Measurements from ENCODE around the gene AKIRIN2.

Gene AKIRIN2

DNA sequence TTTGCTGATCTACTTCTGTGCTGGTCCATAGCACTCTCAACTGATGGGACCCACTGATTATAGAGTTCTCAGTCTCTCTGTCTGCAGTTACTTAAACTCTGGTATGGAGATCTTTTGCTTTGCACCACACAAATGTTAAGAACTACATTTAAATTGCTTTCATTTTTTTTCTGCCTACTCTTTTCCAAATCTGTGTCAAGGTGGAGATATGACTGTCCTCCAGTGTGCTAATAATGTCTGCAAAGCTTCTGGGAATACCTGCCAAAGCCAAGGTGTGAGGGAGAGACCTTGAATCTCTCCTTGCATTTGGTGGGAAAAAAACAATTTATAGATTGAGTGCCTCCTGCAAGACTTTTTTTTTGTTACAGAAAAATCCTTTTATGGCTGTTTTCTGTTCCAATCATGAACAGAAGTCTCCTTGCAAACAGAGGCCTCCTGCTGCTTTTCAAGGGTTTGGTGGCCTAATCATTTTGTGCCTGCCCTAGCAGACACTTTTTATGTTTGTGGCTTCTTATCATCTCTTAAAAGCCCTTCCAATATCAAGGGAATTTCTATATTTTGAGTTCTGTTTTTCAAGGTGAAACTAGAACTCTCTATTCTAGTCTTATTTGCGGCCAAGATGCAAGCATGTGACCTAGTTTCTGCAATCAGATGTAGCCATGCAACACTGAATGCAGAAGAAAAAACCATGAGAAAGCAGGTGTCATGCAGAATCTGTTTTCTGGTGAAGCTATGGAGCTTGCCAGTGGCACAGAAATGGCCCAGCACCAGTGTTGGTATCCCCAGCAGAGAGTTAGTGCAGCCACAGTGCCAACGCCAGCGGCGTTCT lies 23.2 kb upstream of the AKIRIN2 start:
- Histone ChIP-seq H3K27me3 (ENCODE audit: insufficient read depth, poor library complexity, severe bottlenecking) (no peaks in the 10 kb centered on the region), H3K27ac (replicated peaks) (no peak overlapping the region; the same call in 1 of the 2 replicates), H3K4me3 (replicated peaks; ENCODE audit: insufficient read depth, low read length) (no peak overlapping the region)
- DNase-seq (ENCODE audit: low read depth in 1 of 2, low spot score in 1 of 2): peak in 1 of 2 experiments; percentile 42
- TF ChIP-seq, protein P1, sequence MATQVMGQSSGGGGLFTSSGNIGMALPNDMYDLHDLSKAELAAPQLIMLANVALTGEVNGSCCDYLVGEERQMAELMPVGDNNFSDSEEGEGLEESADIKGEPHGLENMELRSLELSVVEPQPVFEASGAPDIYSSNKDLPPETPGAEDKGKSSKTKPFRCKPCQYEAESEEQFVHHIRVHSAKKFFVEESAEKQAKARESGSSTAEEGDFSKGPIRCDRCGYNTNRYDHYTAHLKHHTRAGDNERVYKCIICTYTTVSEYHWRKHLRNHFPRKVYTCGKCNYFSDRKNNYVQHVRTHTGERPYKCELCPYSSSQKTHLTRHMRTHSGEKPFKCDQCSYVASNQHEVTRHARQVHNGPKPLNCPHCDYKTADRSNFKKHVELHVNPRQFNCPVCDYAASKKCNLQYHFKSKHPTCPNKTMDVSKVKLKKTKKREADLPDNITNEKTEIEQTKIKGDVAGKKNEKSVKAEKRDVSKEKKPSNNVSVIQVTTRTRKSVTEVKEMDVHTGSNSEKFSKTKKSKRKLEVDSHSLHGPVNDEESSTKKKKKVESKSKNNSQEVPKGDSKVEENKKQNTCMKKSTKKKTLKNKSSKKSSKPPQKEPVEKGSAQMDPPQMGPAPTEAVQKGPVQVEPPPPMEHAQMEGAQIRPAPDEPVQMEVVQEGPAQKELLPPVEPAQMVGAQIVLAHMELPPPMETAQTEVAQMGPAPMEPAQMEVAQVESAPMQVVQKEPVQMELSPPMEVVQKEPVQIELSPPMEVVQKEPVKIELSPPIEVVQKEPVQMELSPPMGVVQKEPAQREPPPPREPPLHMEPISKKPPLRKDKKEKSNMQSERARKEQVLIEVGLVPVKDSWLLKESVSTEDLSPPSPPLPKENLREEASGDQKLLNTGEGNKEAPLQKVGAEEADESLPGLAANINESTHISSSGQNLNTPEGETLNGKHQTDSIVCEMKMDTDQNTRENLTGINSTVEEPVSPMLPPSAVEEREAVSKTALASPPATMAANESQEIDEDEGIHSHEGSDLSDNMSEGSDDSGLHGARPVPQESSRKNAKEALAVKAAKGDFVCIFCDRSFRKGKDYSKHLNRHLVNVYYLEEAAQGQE (IDR thresholded peaks at IDR 0.05; ENCODE audit: insufficient replicate concordance, low read depth): no peak
- TF ChIP-seq GABPA (IDR thresholded peaks at IDR 0.05; ENCODE audit: low read depth) (no peak), SPI1 (IDR thresholded peaks at IDR 0.05; ENCODE audit: borderline replicate concordance, low read depth) (no peak), POLR2AphosphoS5 (IDR thresholded peaks at IDR 0.05; ENCODE audit: low read depth) (no peak)
- TF ChIP-seq, protein P2, sequence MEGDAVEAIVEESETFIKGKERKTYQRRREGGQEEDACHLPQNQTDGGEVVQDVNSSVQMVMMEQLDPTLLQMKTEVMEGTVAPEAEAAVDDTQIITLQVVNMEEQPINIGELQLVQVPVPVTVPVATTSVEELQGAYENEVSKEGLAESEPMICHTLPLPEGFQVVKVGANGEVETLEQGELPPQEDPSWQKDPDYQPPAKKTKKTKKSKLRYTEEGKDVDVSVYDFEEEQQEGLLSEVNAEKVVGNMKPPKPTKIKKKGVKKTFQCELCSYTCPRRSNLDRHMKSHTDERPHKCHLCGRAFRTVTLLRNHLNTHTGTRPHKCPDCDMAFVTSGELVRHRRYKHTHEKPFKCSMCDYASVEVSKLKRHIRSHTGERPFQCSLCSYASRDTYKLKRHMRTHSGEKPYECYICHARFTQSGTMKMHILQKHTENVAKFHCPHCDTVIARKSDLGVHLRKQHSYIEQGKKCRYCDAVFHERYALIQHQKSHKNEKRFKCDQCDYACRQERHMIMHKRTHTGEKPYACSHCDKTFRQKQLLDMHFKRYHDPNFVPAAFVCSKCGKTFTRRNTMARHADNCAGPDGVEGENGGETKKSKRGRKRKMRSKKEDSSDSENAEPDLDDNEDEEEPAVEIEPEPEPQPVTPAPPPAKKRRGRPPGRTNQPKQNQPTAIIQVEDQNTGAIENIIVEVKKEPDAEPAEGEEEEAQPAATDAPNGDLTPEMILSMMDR (IDR thresholded peaks at IDR 0.05; ENCODE audit: insufficient read depth, low read length): no peak

DNA sequence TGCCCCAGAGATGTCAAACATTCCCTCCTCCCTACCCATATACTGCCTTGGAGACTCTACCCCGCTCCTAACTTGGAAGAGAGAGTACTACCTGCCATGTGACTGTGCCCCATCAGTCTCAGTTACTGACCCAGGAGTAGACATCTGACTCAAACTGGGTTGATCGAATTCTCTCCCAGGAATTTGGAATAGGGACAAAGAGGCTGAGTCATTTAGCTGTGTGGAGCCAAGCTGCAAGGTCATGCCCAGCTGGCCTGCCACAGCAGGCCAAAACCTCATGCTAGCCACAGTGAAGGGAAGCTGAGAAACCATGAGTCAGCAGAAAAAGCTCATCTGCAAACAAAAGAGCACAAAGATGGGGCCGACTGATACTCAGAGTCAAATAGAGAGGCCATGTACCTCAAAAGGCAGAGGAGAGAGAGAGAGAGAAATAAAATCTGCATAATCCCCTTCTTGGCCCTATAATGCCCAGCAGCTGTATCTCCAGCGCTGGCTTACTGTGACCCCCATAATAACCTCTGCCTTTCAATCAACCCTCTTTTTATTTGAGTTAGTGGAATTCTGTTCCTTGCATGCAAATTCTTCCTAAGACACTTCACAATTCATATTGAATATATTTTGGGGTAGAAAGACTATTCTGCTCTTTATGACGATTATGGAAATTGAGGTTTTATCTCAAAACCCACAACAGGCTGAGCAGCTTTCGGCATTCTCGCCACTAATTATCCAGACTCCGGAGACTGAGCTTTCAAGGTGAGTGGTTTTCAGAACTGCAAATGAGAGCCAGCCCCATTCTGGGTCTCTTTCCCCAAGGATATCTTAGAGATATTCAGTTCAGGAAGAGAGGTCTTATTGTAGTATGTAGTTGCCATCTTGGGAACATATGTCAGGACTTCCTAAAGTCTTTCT lies 21.4 kb upstream of the AKIRIN2 start:
- no peaks in the 10 kb centered on the region for H3K27me3 ChIP-seq (ENCODE audit: insufficient read depth, poor library complexity, severe bottlenecking)
- no peak overlapping the region for H3K4me3 ChIP-seq (replicated peaks; ENCODE audit: insufficient read depth, low read length)
- DNase-seq (ENCODE audit: low read depth in 1 of 2, low spot score in 1 of 2): peak; percentile 54 to 62
- no peak overlapping the region for H3K27ac ChIP-seq (replicated peaks)
- TF ChIP-seq SPI1 (IDR thresholded peaks at IDR 0.05; ENCODE audit: borderline replicate concordance, low read depth) (peak; percentile 22; the same call in 1 of the 2 replicates), POLR2AphosphoS5 (IDR thresholded peaks at IDR 0.05; ENCODE audit: low read depth) (peak; percentile 37; the same call in 1 of the 2 replicates)
- TF ChIP-seq, protein P1 (IDR thresholded peaks at IDR 0.05; ENCODE audit: insufficient replicate concordance, low read depth): no peak

DNA sequence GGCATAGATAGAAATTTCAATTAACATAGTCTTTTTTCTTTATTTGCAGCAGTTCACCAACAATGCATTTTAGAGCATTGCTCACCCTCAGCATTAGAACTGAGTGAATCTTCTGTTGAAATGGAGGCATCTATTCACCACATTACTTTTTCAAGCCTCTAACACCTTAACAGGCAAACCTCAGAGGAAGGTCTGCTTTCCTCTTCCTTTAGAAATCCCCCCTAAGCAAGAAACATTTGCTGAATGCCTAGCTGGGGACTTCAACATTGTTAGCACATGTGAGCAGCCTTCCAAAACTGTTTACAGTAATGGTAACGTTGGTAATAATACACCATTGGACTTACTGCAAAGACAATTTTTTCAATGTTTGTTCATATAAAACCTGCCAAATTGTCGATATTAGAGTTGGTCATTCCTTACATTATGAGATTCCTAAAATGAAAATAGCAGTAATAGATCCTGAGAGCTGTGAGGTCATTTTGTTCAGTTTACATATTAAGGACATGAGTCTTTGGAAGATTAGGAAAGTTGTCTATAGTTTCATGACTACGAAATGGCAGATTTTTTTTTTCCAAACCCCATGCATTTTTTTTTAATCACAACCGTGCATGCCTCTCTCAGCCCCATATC lies 20.6 kb upstream of the AKIRIN2 start:
- Histone ChIP-seq H3K27me3 (ENCODE audit: insufficient read depth, poor library complexity, severe bottlenecking) (no peaks in the 10 kb centered on the region), H3K4me3 (replicated peaks; ENCODE audit: insufficient read depth, low read length) (no peak overlapping the region), H3K27ac (replicated peaks) (no peak overlapping the region)
- TF ChIP-seq POLR2AphosphoS5 (IDR thresholded peaks at IDR 0.05; ENCODE audit: low read depth) (no peak), SPI1 (IDR thresholded peaks at IDR 0.05; ENCODE audit: borderline replicate concordance, low read depth) (no peak), GABPA (IDR thresholded peaks at IDR 0.05; ENCODE audit: low read depth) (no peak)
- TF ChIP-seq, protein P1 (IDR thresholded peaks at IDR 0.05; ENCODE audit: insufficient replicate concordance, low read depth): no peak
- TF ChIP-seq, protein P2 (IDR thresholded peaks at IDR 0.05; ENCODE audit: insufficient read depth, low read length): no peak
- DNase-seq (ENCODE audit: low read depth in 1 of 2, low spot score in 1 of 2): no peak
